ENCODE measurements around the gene ATXN7L3. TPM values are rescaled to one million over a fixed set of nuclear protein-coding genes. Genes with fewer than 3 reads are reported as not detected.
A peak's percentile ranks its signal among the peaks of the same experiment; 100 is the strongest.

The ATXN7L3 gene
- total and polyA plus RNA-seq, 12 donors = 19.6 to 81.4 (median 48.0) TPM

DNA sequence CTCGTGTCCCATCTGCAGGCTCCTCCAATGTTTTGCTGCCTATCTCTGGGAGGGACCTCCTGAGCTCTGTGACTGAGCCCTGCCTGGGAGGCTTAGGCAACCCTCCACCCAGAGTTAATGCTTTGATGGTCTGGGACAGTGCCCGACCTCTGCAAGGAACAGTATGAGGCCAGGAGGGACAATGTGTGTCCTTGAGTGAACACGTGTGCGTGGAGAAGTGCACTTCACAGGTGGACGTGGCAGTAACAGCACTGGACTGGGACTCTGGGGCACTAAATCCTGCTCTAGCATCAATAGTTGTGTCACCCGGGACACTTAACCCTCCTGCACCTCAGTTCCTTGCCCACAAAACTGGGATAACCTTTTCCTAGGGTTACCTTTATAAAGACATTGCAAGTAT lies 15.2 kb upstream of the ATXN7L3 start:
- Histone ChIP-seq H3K9me3 (replicated peaks in 1 of 3) (no peaks in the 10 kb centered on the region), H3K4me3 (no peak overlapping the region), H3K36me3 (replicated peaks in 1 of 2) (peaks cover 0 to 38% of the 10 kb centered on the region in 2 donors), H3K27ac (no peak overlapping the region), H3K4me1 (replicated peaks in 1 of 2) (peaks cover 22 to 50% of the 10 kb centered on the region in 2 donors), H3K27me3 (no peaks in the 10 kb centered on the region)
- WGBS, 4 donors = 85 to 89% (median 86%) methylated on average over 6 of the region's 6 CpGs
- DNase-seq = no peak
- intact Hi-C loops (cut with DNase I) = loop anchor here in 1 of 2 donors (5.0 kb wide), 1 partner anchor 137 kb away; no protein-coding TSS in a partner anchor
- TF ChIP-seq, protein P1, sequence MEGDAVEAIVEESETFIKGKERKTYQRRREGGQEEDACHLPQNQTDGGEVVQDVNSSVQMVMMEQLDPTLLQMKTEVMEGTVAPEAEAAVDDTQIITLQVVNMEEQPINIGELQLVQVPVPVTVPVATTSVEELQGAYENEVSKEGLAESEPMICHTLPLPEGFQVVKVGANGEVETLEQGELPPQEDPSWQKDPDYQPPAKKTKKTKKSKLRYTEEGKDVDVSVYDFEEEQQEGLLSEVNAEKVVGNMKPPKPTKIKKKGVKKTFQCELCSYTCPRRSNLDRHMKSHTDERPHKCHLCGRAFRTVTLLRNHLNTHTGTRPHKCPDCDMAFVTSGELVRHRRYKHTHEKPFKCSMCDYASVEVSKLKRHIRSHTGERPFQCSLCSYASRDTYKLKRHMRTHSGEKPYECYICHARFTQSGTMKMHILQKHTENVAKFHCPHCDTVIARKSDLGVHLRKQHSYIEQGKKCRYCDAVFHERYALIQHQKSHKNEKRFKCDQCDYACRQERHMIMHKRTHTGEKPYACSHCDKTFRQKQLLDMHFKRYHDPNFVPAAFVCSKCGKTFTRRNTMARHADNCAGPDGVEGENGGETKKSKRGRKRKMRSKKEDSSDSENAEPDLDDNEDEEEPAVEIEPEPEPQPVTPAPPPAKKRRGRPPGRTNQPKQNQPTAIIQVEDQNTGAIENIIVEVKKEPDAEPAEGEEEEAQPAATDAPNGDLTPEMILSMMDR (IDR thresholded peaks at IDR 0.05) = no peak
- no peak for TF ChIP-seq POLR2A (IDR thresholded peaks at IDR 0.05)

DNA sequence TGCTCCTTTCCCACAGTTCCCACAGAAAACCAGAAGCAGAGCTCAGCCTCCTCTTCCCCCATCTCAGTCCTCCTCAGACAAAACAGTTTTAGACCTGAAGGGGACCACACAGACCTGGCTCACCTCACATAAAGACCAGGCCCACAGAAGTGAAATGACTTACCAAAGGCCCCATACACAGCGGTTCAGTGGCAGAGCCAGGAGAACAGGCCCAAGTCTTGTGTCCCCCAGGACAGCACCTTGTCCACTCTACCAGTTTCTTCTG lies 14.5 kb upstream of the ATXN7L3 start:
- WGBS, 4 donors = 86 to 100% (median 93%) methylated on average over 1 of the region's 1 CpG
- Histone ChIP-seq H3K4me1 (replicated peaks in 1 of 2) (peaks cover 22 to 50% of the 10 kb centered on the region in 2 donors), H3K4me3 (no peak overlapping the region), H3K36me3 (replicated peaks in 1 of 2) (peaks cover 0 to 46% of the 10 kb centered on the region in 2 donors), H3K27me3 (no peaks in the 10 kb centered on the region), H3K9me3 (replicated peaks in 1 of 3) (no peaks in the 10 kb centered on the region), H3K27ac (no peak overlapping the region)
- intact Hi-C loops (cut with DNase I) = loop anchor here in 1 of 2 donors (5.0 kb wide), 1 partner anchor 138 kb away; no protein-coding TSS in a partner anchor
- TF ChIP-seq, protein P1 (IDR thresholded peaks at IDR 0.05) = no peak
- no peak for TF ChIP-seq POLR2A (IDR thresholded peaks at IDR 0.05)
- DNase-seq = no peak

DNA sequence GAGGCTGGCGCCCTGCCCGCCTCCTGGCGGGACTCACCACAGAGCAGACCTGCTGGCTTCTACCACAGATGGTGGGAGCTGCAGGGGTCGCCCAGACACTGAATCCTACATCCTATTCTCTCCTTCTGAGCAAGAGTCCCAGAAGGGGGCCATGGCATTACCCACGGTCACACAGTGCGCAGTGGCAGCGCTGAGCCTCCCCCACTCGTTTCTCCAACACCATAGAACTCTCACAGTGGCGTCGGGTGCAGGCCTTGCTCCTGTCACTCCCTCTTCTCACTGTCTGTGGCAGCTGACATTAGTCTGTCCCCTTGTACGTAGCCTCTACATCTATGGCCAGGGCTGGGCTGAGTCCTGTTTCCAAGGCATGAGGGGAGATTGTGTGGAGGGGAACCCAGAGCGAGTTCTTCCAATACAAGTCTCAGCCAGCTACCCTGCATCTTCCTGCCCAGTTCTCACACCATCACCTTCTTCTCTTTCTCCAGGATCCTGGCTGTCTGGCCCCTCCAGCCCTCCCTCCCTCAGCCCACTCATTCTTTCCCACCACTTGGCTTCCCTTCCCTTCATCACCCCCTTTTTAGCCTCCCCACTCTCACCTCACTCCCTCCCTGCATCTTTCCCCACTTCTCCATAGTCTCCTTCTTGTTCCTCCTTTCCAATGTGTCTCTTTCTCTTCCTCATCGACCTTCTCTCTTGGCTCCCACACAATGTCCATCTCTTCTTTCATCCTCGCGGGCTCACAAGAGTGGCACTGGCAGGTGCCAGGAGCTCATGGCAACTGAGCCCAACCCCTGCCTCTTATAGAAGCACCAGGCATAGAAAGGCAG lies 13.9 kb upstream of the ATXN7L3 start:
- peaks cover 22 to 50% of the 10 kb centered on the region in 2 donors for H3K4me1 ChIP-seq (replicated peaks in 1 of 2)
- intact Hi-C loops (cut with DNase I) = loop anchor here in 1 of 2 donors (5.0 kb wide), 1 partner anchor 139 kb away; no protein-coding TSS in a partner anchor
- WGBS, 4 donors = 87 to 91% (median 90%) methylated on average over 11 to 15 of the region's 15 CpGs
- DNase-seq = no peak
- H3K36me3 ChIP-seq (replicated peaks in 1 of 2) = peaks cover 0 to 51% of the 10 kb centered on the region in 2 donors
- H3K9me3 ChIP-seq (replicated peaks in 1 of 3) = no peaks in the 10 kb centered on the region
- H3K27me3 ChIP-seq = no peaks in the 10 kb centered on the region
- H3K4me3 ChIP-seq = no peak overlapping the region
- no peak overlapping the region for H3K27ac ChIP-seq
- TF ChIP-seq POLR2A (IDR thresholded peaks at IDR 0.05) = no peak
- TF ChIP-seq, protein P1 (IDR thresholded peaks at IDR 0.05) = no peak

DNA sequence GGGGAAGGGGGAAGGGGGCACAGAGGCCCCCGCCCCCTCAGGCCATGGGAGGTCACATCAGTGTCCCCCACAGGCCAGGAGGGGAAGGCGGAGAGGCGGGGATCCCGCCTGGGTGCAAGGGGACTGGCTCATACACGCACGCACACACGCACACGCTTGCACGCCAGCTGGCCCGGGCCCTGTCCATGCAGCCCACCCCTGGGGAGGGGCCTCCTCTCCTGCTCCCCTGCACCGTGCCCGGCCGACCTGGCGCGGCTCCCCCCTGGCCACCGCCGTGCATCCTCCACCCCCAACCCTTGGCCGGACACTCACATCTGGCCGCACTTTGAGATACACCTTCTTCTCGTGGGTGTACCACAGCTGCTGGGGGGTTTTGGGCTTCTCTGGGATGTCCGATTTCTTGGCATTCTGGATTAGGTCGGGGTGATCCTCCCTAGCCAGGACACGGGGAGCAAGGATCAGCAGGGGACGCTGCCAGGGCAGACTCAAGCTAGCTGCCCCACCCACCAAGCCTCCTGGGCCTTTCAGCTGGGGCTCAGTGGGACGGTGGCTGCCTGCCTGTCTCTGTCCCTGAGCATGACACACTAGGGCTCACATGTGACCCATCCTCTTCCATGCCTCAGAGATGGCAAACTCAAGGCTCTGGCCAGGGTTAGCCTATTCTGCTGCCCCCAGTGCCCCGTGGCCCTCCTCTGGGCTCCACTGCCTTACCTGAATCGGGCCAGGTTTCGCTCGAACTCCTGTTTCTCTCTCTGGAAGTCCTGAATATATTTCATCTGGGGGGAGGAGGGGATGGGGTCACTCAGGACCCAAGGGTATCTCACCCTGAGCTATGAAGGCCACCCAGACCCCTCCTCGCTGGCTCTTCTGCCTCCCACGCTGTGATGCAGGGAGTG lies 13.1 kb upstream of the ATXN7L3 start:
- peaks cover 18 to 44% of the 10 kb centered on the region in 2 donors for H3K4me1 ChIP-seq (replicated peaks in 1 of 2)
- H3K36me3 ChIP-seq (replicated peaks in 1 of 2) = peaks cover 0 to 60% of the 10 kb centered on the region in 2 donors
- WGBS, 4 donors = 63 to 82% (median 69%) methylated on average over 11 to 31 of the region's 31 CpGs
- intact Hi-C loops (cut with DNase I) = loop anchor here in 1 of 2 donors (5.0 kb wide), 1 partner anchor 140 kb away; no protein-coding TSS in a partner anchor
- DNase-seq = peak in 4 of 7 donors; percentile 52 to 60 (median 58)
- H3K4me3 ChIP-seq = no peak overlapping the region
- no peak overlapping the region for H3K27ac ChIP-seq
- no peaks in the 10 kb centered on the region for H3K27me3 ChIP-seq
- TF ChIP-seq, protein P1 (IDR thresholded peaks at IDR 0.05) = no peak
- no peak for TF ChIP-seq POLR2A (IDR thresholded peaks at IDR 0.05)
- H3K9me3 ChIP-seq (replicated peaks in 1 of 3) = no peaks in the 10 kb centered on the region
